ENCODE data around the gene P2RY12. TPM values are rescaled to one million over a fixed set of nuclear protein-coding genes. Genes with fewer than 3 reads are reported as not detected.

The P2RY12 gene
- polyA plus RNA-seq (2012; ENCODE audit: insufficient read depth, insufficient read length, low read depth): not detected

- no peaks in the 10 kb centered on the region; the same call in 1 of the 2 replicates for H3K36me3 ChIP-seq
- no peak within 1 kb of the TSS for H3K4me3 ChIP-seq (ENCODE audit: low read depth, low read length)
- no peak for TF ChIP-seq CTCF (IDR thresholded peaks at IDR 0.05; ENCODE audit: low read depth, low read length)
- no peak for DNase-seq
- no peaks in the 10 kb centered on the region for H3K27me3 ChIP-seq
- H3K4me1 ChIP-seq: peaks cover 14% of the 10 kb centered on the region
- H3K9me3 ChIP-seq: no peaks in the 10 kb centered on the region
Observed at GRCh38 chr3:151384741-151385174, at the start of gene P2RY12. Gene P2RY12 (minus strand): TSS chr3:151384753. CDS start chr3:151338845, 45,908 bp downstream.

GRCh38 chr3:151432616-151433372 lies 48.2 kb upstream of the P2RY12 start:
- H3K4me1 ChIP-seq: no peaks in the 10 kb centered on the region
- no peak overlapping the region for H3K4me3 ChIP-seq (ENCODE audit: low read depth, low read length)
- H3K36me3 ChIP-seq: no peaks in the 10 kb centered on the region
- H3K9me3 ChIP-seq: no peaks in the 10 kb centered on the region
- no peaks in the 10 kb centered on the region for H3K27me3 ChIP-seq
- TF ChIP-seq CTCF (IDR thresholded peaks at IDR 0.05; ENCODE audit: low read depth, low read length): no peak
- no peak for DNase-seq

GRCh38 chr3:151431940-151432339 lies 47.4 kb upstream of the P2RY12 start:
- H3K36me3 ChIP-seq: no peaks in the 10 kb centered on the region
- TF ChIP-seq CTCF (IDR thresholded peaks at IDR 0.05; ENCODE audit: low read depth, low read length): no peak
- no peak for DNase-seq
- no peaks in the 10 kb centered on the region for H3K27me3 ChIP-seq
- no peak overlapping the region for H3K4me3 ChIP-seq (ENCODE audit: low read depth, low read length)
- H3K4me1 ChIP-seq: no peaks in the 10 kb centered on the region
- no peaks in the 10 kb centered on the region for H3K9me3 ChIP-seq

- H3K36me3 ChIP-seq: no peaks in the 10 kb centered on the region
Observed at GRCh38 chr3:151430821-151431484, 46.4 kb upstream of the P2RY12 start.

GRCh38 chr3:151428386-151428785 lies 43.8 kb upstream of the P2RY12 start:
- Histone ChIP-seq H3K9me3 (no peaks in the 10 kb centered on the region), H3K4me1 (no peaks in the 10 kb centered on the region), H3K36me3 (no peaks in the 10 kb centered on the region), H3K4me3 (ENCODE audit: low read depth, low read length) (no peak overlapping the region), H3K27me3 (no peaks in the 10 kb centered on the region)
- no peak for TF ChIP-seq CTCF (IDR thresholded peaks at IDR 0.05; ENCODE audit: low read depth, low read length)
- no peak for DNase-seq

More at GRCh38 chr3:151430821-151431484, 46.4 kb upstream of the P2RY12 start:
- Histone ChIP-seq H3K4me3 (ENCODE audit: low read depth, low read length) (no peak overlapping the region), H3K9me3 (no peaks in the 10 kb centered on the region), H3K4me1 (no peaks in the 10 kb centered on the region), H3K27me3 (no peaks in the 10 kb centered on the region)
- no peak for TF ChIP-seq CTCF (IDR thresholded peaks at IDR 0.05; ENCODE audit: low read depth, low read length)
- DNase-seq: no peak

- DNase-seq: no peak
- no peaks in the 10 kb centered on the region for H3K4me1 ChIP-seq
- TF ChIP-seq CTCF (IDR thresholded peaks at IDR 0.05; ENCODE audit: low read depth, low read length): peak; percentile 43
- H3K9me3 ChIP-seq: no peaks in the 10 kb centered on the region
- no peak overlapping the region for H3K4me3 ChIP-seq (ENCODE audit: low read depth, low read length)
- H3K27me3 ChIP-seq: no peaks in the 10 kb centered on the region
- no peaks in the 10 kb centered on the region for H3K36me3 ChIP-seq
Observed at GRCh38 chr3:151426341-151426657, 41.7 kb upstream of the P2RY12 start.
